ENCODE results near the gene ZNF90.
"Not testable (repeated sequence)": the region's sequence is repeated elsewhere in the genome, so short reads cannot be mapped to it uniquely, and the experiment has no call there.

ZNF90 gene

DNA sequence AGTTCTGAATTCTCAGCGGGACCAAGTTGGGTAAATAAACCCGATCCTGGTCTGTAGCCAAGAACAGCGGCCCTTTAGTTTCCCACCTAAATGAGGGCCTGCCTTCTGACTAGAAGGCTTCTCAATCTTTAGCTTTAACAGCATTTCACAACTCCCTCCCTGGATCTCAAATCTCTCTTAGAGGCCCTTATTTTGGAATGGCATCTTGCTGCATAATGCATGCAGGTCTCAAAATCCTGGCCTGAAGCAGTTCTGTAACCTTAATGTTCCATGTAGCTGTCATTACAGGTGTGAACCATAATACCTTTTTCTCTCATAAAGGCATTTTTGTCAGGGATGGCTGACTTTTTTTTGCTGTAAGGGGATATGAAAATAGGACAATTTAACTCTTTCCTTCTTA lies 29.5 kb downstream of the ZNF90 start:
- DNase-seq = no peak

DNA sequence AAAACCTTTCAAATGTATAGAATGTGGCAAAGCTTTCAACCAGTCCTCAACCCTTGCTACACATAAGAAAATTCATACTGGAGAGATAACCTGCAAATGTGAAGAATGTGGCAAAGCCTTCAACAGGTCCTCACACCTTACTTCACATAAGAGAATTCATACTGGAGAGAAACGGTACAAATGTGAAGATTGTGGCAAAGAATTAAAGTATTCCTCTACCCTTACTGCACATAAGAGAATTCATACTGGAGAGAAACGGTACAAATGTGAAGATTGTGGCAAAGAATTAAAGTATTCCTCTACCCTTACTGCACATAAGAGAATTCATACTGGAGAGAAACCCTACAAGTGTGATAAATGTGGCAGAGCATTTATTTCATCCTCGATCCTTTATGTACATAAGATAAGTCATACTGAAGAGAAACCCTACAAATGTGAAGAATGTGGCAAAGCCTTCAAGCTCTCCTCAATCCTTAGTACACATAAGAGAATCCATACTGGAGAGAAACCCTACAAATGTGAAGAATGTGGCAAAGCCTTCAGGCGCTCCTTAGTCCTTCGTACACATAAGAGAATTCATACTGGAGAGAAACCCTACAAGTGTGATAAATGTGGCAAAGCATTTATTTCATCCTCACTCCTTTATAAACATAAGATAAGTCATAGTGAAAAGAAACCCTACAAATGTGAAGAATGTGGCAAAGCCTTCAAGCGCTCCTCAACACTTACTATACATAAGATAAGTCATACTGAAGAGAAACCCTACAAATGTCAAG lies 40.5 kb downstream of the ZNF90 start:
- DNase-seq = not testable (repeated sequence)

DNA sequence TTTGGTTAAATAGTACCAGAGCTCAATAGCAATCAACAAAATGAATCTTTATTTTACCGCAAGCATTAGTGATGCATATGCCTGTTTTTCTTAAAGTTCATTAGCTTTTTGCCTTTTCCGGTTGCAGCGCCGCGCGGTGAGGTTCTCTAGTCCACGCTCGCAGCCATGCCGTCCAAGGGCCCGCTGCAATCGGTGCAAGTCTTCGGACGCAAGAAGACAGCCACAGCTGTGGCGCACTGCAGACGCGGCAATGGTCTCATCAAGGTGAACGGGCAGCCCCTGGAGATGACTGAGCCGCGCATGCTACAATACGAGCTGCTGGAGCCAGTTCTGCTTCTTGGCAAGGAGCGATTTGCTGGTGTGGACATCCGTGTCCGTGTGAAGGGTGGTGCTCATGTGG lies 47.1 kb downstream of the ZNF90 start:
- DNase-seq = no peak

DNA sequence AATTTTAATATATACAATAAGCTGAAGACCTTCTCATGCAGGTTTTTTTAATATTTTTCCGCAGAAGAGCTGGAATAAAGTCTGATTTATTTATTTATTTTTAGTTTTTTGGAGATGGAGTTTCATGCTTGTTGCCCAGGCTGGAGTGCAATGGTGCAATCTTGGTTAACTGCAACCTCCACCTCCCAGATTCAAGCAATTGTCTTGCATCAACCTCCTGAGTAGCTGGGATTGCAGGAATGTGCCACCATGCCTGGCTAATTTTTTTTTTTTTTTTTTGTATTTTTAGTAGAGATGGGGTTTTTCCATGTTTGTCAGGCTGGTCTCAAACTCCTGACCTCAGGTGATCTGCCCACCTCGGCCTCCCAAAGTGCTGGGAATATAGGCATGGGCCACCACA lies 55.1 kb downstream of the ZNF90 start:
- DNase-seq = not testable (repeated sequence)

DNA sequence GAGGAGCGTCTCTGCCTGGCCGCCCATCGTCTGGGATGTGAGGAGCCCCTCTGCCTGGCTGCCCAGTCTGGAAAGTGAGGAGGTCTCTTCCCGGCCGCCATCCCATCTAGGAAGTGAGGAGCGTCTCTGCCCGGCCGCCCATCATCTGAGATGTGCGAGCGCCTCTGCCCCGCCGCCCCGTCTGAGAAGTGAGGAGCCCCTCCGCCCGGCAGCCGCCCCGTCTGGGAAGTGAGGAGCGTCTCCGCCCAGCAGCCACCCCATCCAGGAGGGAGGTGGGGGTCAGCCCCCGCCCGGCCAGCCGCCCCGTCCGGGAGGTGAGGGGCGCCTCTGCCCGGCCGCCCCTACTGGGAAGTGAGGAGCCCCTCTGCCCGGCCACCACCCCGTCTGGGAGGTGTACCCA lies 59.9 kb downstream of the ZNF90 start:
- not testable (repeated sequence) for DNase-seq

DNA sequence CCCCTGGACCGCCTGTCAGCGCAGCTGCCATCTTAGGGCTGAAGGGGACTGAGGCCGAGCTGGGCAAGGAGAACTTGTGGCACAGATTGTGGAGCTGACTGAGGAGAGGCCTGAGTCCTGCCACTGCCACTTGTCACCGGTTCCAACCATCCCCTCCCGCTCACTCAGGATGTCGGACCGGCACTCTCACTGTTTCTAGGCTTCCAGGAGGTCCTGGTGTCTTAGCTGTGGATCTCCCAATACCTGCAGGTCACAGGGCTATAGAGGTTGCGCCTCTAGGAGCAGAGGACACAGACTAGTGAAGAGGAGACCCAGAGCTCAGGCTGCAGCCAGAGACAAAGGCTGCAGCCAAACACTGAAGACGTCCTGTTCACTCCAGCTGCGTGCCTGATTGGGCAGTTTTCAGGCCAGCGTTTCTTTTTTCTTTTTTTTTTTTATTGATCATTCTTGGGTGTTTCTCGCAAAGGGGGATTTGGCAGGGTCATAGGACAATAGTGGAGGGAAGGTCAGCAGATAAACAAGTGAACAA lies 73.9 kb downstream of the ZNF90 start:
- DNase-seq = no peak

DNA sequence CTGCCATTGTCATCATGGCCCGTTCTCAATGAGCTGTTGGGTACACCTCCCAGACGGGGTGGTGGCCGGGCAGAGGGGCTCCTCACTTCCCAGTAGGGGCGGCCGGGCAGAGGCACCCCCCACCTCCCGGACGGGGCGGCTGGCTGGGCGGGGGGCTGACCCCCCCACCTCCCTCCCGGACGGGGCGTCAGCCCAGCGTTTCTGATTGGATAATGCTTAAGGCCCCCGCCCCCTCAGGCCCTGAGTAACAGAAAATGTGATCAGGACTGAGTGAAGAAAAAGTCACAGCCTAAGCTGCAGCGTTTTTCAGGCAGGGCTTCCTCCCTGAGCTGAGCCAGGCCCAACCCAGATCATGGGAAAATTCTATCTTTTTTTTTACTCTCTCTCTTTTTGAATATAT lies 74.7 kb downstream of the ZNF90 start:
- DNase-seq = not testable (repeated sequence)

GRCh38 chr19:20153281-20153680 lies 75.5 kb downstream of the ZNF90 start:
- DNase-seq = no peak

- no peak for DNase-seq
Observed at GRCh38 chr19:20154636-20155035, 76.8 kb downstream of the ZNF90 start.

DNA sequence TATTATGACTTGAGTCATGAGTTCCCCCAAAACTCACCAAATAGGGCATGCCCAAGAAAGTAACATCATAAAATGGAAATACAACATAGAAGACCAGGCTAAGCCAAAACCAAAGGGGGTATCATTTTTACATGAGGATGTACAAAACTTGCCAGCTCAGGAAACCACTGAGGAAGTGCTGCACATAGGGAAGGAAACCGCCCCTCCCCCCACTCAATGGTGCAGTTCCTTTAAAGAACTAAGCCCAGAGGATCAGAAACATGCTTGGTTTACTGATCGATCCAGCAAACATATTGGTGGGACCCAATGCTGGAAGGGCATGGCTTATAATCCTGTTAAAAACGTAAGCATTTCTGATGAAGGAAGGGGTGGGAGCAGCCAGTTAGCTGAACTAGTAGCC lies 85.0 kb downstream of the ZNF90 start:
- peak; percentile 30 to 36 for DNase-seq

DNA sequence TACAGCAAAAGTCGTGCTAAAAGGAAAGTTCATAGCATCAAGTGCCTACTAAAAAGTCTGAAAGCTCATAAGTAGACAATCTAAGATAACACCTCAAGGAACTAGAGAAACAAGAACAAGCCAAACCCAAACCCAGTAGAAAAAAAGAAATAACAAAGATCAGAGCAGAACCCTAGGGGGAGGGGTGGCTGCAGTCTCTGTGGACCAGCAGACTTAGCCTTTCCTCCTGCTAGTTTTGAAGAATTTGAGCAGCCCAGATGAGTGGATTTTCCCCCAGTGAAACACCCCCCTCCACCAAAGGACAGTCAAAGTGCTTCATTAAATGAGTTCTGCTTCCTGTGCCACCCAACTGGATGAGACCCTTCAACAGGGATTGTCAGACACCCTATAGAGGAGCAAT lies 86.7 kb downstream of the ZNF90 start:
- DNase-seq = no peak

- DNase-seq = no peak
Observed at GRCh38 chr19:20165971-20166592, 88.3 kb downstream of the ZNF90 start.

GRCh38 chr19:20167020-20167644 lies 89.3 kb downstream of the ZNF90 start, which contains the start of gene ZNF486:
ZNF486 (plus strand) TSS chr19:20167214; CDS start chr19:20167331, 117 bp downstream.
- peak; percentile 94 to 96 for DNase-seq

GRCh38 chr19:20167651-20168122 lies 89.9 kb downstream of the ZNF90 start:
- DNase-seq = no peak

Measured in CD4-positive, alpha-beta T cell treated with Interferon alpha-2 for 1 hour (primary cell).